Measurements from ENCODE around the gene STOML2.

Gene STOML2

DNA sequence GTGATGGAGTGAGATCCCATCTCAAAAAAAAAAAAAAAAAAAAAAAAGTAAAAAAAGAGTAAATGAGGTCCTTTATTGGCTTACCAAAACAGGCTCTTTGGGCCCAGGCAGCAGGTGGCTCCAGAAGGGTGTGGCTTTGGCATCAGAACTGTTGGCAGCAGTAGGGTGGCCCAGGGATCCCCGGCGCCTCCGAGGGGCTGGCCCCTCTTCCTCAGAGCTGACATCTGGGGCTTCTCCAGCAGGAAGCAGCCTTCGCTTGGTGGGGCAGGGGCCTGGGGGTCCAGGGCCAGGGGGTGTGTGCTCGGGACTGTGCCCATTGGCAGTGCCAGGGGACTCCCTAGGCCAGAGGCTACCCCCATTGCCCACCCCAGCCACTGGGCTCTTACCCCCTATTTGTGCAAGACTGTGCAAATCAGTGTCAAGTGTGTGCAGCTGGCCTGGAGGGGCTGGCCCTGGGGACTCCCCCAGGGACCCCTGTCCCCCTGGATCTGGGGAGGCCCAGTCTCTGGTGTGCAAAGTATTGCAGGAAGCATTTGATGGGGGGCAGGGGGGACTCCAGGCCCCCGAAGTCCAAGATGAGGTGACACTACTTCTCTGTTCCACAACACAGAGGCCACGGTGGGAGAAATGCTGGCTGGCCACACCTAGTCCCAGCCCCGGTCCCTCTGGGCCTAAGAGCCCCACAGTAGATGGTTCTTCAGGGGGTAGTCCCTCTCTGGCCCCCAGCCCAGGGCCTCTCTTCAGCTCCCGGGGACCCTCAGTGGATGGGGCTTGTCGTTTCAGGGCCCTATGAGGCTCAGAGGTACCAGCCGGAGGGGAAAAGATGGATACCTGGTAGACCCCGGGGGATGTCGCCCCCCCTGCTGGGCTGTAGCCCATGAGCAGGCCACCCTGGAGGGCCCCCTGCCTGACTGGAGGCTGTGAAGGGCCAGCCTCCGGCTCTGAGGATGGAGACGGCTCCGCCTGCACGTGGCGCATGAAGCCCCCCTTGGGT, 4.7 kb upstream of the STOML2 start:
- no peak for DNase-seq (ENCODE audit: low spot score)

GRCh38 chr9:35106343-35106730, 3.4 kb upstream of the STOML2 start:
- no peak for DNase-seq (ENCODE audit: low spot score)

GRCh38 chr9:35105571-35106342, 2.8 kb upstream of the STOML2 start:
- DNase-seq (ENCODE audit: low spot score), result no peak

DNA sequence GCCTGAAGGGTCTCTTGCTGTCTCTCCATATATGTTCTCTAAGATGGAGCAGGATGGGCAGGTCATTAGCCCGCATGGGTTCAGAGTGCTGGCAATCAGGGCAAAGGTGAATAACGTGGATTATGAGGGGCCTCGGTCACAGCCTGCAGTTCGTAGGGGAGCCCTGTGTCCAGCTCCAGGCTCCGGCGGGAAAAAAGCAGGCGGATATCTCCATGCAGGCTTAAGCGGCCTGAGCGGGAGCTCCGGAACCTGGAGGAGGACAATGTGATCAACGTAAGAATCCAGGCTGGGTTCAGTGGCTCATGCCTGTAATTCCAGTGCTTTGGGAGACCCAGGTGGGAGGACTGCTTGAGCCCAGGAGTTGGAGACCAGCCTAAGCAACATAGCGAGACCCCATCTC, 2.2 kb upstream of the STOML2 start:
- no peak for DNase-seq (ENCODE audit: low spot score)

- DNase-seq (ENCODE audit: low spot score), result no peak
Measured at GRCh38 chr9:35104586-35104985, 1.7 kb upstream of the STOML2 start.

DNA sequence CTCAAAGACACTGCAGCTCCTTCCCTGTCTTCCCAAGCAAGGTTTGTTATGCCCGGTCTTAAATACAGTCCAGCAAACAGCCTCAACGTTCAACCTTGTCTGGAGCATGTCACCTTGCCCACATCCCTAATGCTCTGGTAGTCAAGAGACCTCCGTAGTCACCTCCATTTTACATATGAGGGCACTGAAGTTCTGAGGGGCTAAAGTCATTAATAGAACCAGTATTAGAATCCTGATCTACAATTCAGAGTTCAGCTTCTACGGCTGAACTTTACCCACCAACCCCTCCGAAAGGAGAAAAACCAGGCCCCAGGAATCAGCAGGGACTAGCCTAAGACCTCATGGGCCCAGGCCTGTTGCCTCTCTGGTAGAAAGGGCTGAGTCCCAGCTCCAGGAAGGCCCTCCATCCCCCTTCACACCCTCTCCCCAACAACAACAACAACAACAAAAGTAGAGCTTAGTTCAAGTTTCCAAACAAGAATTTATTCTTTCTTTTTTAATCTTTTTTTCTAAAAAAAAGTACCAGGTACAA, 795 bp upstream of the STOML2 start:
- no peak for DNase-seq (ENCODE audit: low spot score)

GRCh38 chr9:35102465-35102768, 514 bp downstream of the STOML2 start:
- DNase-seq (ENCODE audit: low spot score), result no peak

DNA sequence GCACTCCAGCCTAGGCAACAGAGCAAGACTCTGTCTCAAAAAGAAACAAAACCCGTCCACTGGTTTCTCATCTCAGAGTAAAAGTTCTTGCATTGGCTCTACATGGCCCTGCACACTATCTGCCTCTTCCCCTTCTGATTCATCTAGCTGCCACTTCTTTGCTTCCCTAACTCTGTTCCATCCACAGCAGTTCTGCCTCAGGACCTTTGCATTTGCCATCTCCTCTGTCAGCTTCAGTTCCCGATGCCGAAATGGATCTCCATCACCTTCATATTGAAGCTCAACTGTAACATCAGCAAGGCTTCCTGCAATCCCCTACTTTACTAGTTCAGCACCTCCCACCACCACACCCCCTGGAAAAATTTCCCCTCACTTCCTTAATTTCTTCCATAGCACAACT, 5.4 kb downstream of the STOML2 start:
- DNase-seq (ENCODE audit: low spot score), result no peak

GRCh38 chr9:35096035-35096849, 6.7 kb downstream of the STOML2 start, which contains the start of gene PIGO:
PIGO (minus strand) TSS chr9:35096591; CDS start chr9:35095565, 1,026 bp downstream.
- peak; percentile 90 for DNase-seq (ENCODE audit: low spot score)

GRCh38 chr9:35091536-35091935, 11.4 kb downstream of the STOML2 start:
- no peak for DNase-seq (ENCODE audit: low spot score)

- no peak for DNase-seq (ENCODE audit: low spot score)
Measured at GRCh38 chr9:35089434-35089833, 13.5 kb downstream of the STOML2 start.

DNA sequence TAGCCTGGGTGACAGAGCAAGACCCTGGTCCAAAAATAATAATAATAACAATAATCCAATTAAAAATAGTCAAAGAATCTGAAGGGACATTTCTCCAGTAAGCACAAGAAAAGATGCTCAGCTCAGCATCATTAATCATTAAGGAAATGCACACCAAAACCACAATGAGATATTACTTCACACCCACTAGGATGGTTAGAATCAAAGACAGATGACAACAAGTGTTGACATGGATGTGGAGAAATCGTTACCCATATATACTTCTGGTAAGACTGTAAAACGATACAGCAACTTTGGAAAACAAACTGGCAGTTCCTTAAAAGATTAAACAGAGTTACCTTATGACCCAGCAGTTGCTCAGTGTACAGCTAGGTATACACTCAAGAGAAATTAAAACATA, 17.9 kb downstream of the STOML2 start:
- no peak for DNase-seq (ENCODE audit: low spot score)

DNA sequence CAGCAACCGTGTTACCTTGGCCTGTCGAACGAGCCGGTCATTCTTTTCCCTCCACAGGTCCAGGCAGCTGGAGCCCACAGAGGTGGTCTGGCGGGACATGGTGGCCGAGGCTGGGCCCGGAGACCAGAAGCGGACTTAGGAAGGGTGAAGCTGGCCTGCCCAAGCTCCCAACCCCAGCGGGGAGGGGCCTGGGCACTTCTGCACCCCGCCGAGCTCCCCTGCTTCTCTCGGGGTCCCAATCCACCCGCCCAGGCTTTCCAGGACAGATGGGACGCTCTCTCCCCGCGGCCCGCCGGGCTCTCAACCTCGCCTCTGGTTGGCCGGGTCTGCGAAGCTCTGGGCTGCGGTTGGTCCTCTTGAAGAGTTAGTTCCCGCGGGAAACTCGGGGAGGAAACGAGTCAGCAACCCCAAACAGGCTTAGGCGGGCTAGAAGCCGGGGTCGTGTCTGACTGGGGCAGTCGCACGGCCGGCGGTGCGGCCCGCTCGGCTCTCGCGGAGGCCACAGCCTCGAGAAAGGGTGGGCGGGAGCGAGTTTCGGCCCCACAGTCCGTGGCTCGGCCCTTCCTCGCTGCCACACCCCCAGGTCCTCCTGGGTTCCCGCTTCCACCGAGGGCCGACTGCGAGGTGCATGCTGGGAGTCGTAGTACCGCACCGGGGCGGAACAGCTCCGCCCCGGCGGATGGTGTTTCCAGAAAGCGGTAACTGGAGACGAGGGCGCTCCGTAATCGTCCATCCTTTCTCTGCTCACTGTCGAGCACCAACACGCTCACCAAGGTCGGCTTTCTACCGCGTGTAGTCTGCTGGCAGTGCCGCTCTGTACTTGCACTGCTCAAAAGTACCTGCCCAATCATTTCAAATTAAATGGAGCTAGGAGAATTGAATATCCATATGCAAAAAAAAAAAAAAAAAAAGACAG, 23.2 kb downstream of the STOML2 start, which contains the start of gene FANCG:
TSS of gene FANCG (minus strand) at position 517 of the 916 bp plus-strand sequence. CDS start at position 99, 418 bp downstream.
- DNase-seq (ENCODE audit: low spot score), result peak; percentile 80

GRCh38 chr9:35079041-35079425, 23.9 kb downstream of the STOML2 start:
- no peak for DNase-seq (ENCODE audit: low spot score)

DNA sequence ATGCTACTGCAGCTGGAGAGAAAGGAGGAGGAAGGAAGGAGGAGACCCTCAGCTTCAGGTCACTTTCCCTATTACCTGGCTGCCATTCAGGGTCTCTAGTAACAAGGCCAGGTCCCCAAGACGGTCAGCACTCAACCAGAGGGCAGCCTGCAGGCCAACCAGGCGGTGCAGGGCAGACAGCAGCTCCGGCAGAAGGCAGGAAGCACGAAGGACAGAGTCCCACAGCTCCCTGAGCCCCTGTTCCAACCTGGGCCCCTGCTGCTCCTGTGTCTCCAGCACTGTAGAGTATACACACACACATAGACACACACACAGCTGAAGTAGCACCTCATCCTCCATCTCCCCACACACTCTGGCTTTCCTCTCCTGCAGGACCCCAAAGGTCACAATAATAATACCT, 24.9 kb downstream of the STOML2 start:
- DNase-seq (ENCODE audit: low spot score), result no peak

DNA sequence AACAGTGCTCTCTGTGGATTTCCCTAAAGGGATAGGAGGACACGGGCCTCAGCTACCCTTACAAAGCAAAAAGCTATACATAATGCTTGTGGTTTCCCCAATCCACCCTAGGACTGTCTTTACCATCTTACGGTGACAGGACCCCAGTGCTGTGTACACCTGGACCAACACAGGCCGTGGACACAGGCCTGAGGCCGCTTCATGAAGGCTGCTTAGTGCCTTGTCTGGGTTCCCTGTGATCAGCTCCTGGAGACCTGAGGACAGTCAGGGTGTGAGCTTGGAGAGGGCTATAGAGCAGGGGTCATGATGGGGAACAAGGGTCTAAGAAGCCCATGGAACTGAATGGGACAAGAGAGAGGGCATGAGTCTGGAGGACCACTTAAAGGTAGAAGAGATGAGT, 26.1 kb downstream of the STOML2 start:
- DNase-seq (ENCODE audit: low spot score), result no peak

- DNase-seq (ENCODE audit: low spot score), result no peak
Measured at GRCh38 chr9:35075358-35075757, 27.6 kb downstream of the STOML2 start.

- no peak for DNase-seq (ENCODE audit: low spot score)
Measured at GRCh38 chr9:35074791-35075190, 28.1 kb downstream of the STOML2 start.

GRCh38 chr9:35074141-35074540, 28.8 kb downstream of the STOML2 start:
- no peak for DNase-seq (ENCODE audit: low spot score)

DNA sequence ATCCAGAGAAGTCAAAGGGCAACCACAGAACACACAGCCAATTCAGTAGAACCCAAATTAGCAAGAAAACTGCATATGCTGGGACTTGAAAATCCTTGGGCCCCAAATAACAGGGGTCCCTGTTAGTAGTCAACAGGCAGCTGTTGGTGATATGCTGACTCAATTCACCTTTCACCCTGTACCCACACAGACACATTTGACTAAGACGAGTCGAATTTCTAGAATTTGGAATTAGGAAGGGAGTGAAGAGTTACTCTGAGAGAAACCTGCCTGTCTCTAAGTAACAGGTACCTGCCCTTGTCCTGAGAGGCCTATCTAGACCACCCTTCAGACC, 29.7 kb downstream of the STOML2 start:
- no peak for DNase-seq (ENCODE audit: low spot score)

Measured in CD4-positive, alpha-beta T cell treated with Interleukin-15 for 4 hours (primary cell).